ENCODE data around the gene CDH23. TPM values are rescaled to one million over a fixed set of nuclear protein-coding genes. Genes with fewer than 3 reads are reported as not detected.

The CDH23 gene
- total RNA-seq, 1 experiment from 2014 or later = 0.02 TPM

GRCh38 chr10:71742301-71743088 lies 345.8 kb downstream of the CDH23 start:
- H3K9me3 Mint-ChIP-seq (ENCODE audit: unreplicated experiment) = no peaks in the 10 kb centered on the region

GRCh38 chr10:71743089-71743838 lies 346.5 kb downstream of the CDH23 start:
- H3K27me3 Mint-ChIP-seq (ENCODE audit: insufficient read depth, unreplicated experiment) = no peaks in the 10 kb centered on the region
- peaks cover 15% of the 10 kb centered on the region for H3K4me1 Mint-ChIP-seq (ENCODE audit: insufficient read depth, unreplicated experiment)
- intact Hi-C loops (cut with micrococcal nuclease) = no loop called here
- no peak for TF ChIP-seq CTCF (IDR thresholded peaks at IDR 0.05; ENCODE audit: unreplicated experiment)
- no peak overlapping the region for H3K27ac Mint-ChIP-seq (ENCODE audit: low read depth, unreplicated experiment)
- DNase-seq (ENCODE audit: unreplicated experiment) = no peak
- ChIA-PET CTCF (interaction anchor here (0.9 to 1.0 kb wide), 2 partner anchors 10 to 47 kb away, joined by 3 to 4 read pairs; no protein-coding TSS in a partner anchor), POLR2A (no interaction called here)
- peaks cover 5% of the 10 kb centered on the region for H3K36me3 Mint-ChIP-seq (ENCODE audit: insufficient read depth, unreplicated experiment)
- BruUV-seq (replicated peaks) = no TSS peak
- H3K4me3 Mint-ChIP-seq (ENCODE audit: unreplicated experiment) = no peak overlapping the region
- H3K9me3 Mint-ChIP-seq (ENCODE audit: unreplicated experiment) = no peaks in the 10 kb centered on the region

More at GRCh38 chr10:71742301-71743088, 345.8 kb downstream of the CDH23 start:
- no peak overlapping the region for H3K4me3 Mint-ChIP-seq (ENCODE audit: unreplicated experiment)
- H3K36me3 Mint-ChIP-seq (ENCODE audit: insufficient read depth, unreplicated experiment) = peaks cover 5% of the 10 kb centered on the region
- peaks cover 15% of the 10 kb centered on the region for H3K4me1 Mint-ChIP-seq (ENCODE audit: insufficient read depth, unreplicated experiment)
- intact Hi-C loops (cut with micrococcal nuclease) = no loop called here
- ChIA-PET CTCF (interaction anchor here (1.0 kb wide), 1 partner anchor 46 kb away, joined by 4 read pairs; no protein-coding TSS in a partner anchor), POLR2A (interaction anchor here (0.6 kb wide), 1 partner anchor 181 kb away, joined by 4 read pairs; no protein-coding TSS in a partner anchor)
- H3K27ac Mint-ChIP-seq (ENCODE audit: low read depth, unreplicated experiment) = no peak overlapping the region
- no peak for DNase-seq (ENCODE audit: unreplicated experiment)
- BruUV-seq (replicated peaks) = no TSS peak
- no peaks in the 10 kb centered on the region for H3K27me3 Mint-ChIP-seq (ENCODE audit: insufficient read depth, unreplicated experiment)
- TF ChIP-seq CTCF (IDR thresholded peaks at IDR 0.05; ENCODE audit: unreplicated experiment) = no peak

GRCh38 chr10:71743866-71744265 lies 347.1 kb downstream of the CDH23 start:
- Mint-ChIP-seq H3K4me1 (ENCODE audit: insufficient read depth, unreplicated experiment) (peaks cover 15% of the 10 kb centered on the region), H3K27ac (ENCODE audit: low read depth, unreplicated experiment) (no peak overlapping the region), H3K9me3 (ENCODE audit: unreplicated experiment) (no peaks in the 10 kb centered on the region), H3K36me3 (ENCODE audit: insufficient read depth, unreplicated experiment) (peaks cover 5% of the 10 kb centered on the region), H3K27me3 (ENCODE audit: insufficient read depth, unreplicated experiment) (no peaks in the 10 kb centered on the region), H3K4me3 (ENCODE audit: unreplicated experiment) (no peak overlapping the region)
- intact Hi-C loops (cut with micrococcal nuclease) = no loop called here
- TF ChIP-seq CTCF (IDR thresholded peaks at IDR 0.05; ENCODE audit: unreplicated experiment) = no peak
- ChIA-PET CTCF (interaction anchor here (0.9 kb wide), 1 partner anchor 9 kb away, joined by 3 read pairs; no protein-coding TSS in a partner anchor), POLR2A (no interaction called here)
- BruUV-seq (replicated peaks) = no TSS peak
- no peak for DNase-seq (ENCODE audit: unreplicated experiment)
